Right lung (tissue), 5 donors: Measurements from ENCODE around the gene PAAF1. TPM values are rescaled to one million over a fixed set of nuclear protein-coding genes. Genes with fewer than 3 reads are reported as not detected.
"Not testable (repeated sequence)": the region's sequence is repeated elsewhere in the genome, so short reads cannot be mapped to it uniquely, and the experiment has no call there.

ENCODE experiments used
- DNase-seq, 2 donors: peaks; one replicate each; pipeline ENCODE4 v3.0.0-alpha.2; 2013
- polyA plus RNA-seq, 5 donors: library from polyadenylated mRNA; unstranded; fragments of 120-200 nt; gene quantifications; one replicate each; pipeline versions ENCODE4 v1.2.1 to v1.2.3, GENCODE V29; 2013; ENCODE audit warnings: inconsistent platforms in 1 of 5, low replicate concordance in 1 of 5; ENCODE audit not compliant: insufficient read length in 5 of 5, insufficient read depth in 1 of 5

The PAAF1 gene
- polyA plus RNA-seq, 5 donors = 32.5 to 43.0 (median 35.1) TPM

GRCh38 chr11:73875840-73876239 is 959 bp upstream of the PAAF1 start:
- DNase-seq = no peak

- no peak for DNase-seq
Observed at GRCh38 chr11:73878771-73879170, 2.0 kb downstream of the PAAF1 start.

DNA sequence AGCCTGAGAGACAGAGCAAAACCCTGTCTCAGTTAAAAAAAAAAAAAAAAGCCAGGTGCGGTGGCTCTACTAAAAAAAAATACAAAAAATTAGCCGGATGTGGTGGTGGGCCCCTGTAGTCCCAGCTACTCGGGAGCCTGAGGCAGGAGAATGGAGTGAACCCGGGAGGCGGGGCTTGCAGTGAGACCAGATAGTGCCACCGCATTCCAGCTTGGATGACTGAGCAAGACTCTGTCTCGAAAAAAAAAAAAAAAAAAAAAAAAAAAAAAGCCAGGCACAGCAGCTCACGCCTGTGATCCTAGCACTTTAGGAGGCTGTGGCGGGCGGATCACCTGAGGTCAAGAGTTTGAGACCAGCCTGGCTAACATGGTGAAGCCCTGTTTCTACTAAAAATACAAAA is 3.6 kb downstream of the PAAF1 start:
- not testable (repeated sequence) for DNase-seq

DNA sequence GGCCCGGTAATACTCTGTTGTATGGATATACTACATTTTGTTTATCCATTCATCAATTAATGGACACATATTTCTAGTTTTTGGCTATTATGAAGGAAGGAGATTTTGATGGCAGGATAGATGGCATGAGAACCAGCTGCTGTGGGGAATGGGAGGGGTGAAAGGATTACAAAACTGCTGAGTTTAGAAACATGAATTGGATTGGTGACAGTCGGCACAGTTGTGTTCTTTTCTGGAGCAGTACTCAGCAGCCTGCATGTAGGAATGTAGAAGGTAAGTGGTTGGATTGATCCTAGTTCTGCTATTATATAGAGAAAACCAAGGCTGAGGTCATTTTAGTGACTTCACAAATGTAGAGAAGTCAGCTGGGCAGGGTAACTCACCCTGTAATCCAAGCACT is 7.1 kb downstream of the PAAF1 start:
- DNase-seq = no peak

DNA sequence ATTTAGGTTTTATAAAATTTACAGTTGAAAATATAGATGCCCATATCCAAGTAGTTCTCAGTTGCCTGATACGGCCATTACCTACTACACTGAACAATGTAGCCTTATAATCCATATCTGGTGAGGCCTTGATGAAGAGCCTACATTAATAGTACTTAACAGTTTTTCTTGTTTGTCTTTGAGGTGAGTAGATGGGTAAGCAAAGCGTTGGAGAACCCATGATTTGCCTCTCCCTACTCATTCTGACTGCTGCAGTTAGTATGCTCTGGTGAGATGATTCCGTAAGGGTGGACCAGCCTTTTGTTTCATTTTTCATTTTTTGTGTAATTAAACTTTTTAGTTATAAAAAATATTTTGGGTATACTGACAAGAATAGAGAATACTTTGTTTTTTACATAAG is 11.4 kb downstream of the PAAF1 start:
- no peak for DNase-seq

DNA sequence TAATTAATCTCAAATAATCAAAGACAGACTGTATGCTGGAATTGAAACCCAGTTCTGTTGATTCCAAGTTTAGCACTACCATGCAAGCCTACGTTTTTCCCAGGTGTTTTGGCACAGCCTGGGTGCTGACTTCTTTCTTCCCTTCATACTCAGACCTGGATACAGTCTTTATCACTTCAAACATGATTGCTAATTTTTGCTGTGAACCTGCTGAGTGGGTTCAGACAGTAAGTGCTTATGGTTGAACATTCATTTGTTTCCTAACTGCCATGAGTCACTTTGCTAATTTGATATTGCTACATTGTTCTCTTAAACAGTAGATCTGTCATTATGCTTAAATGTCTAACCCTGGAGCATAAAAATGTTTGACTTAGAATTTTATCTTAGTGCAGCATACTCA is 12.2 kb downstream of the PAAF1 start:
- no peak for DNase-seq

DNA sequence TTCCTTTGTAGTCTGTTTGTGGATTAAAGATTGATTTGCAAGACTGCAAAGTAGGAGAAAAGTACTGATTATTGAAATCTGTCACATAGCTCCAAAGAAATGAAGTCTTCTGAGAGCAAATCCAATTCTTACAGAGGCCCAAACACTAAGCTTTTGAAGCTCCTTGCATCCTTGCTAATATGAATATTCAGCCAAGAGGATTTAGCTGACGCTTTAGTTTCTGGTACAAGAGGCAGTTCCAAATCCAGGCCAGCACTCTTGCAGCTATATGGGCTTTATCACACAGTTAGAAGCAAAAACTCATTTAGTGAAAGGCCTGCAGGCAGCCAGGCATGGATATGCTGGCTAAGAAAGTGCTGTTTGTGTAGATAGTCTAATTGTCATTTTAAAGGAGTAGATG is 12.7 kb downstream of the PAAF1 start:
- DNase-seq = no peak

DNA sequence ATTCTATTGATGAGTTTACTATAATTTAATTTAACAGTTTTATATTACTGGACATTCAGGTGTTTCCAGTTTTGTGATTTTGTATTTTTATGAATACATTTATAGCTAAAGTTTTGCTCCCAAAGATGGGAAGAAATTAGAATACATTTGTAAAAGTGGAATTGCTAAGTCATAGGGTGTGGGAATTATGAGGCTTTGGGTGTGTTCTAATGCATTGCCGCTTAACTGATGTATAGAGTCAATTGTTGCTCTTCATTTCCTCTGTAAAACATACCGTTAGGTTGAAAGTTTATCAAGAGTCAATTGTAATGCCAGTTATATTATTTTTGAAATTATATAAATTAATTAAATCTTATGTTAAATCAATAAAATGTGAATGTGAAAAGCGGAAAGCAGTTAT is 16.2 kb downstream of the PAAF1 start:
- DNase-seq = no peak

GRCh38 chr11:73894725-73895335 is 18.0 kb downstream of the PAAF1 start:
- no peak for DNase-seq

GRCh38 chr11:73902303-73902702 is 25.5 kb downstream of the PAAF1 start:
- no peak for DNase-seq

DNA sequence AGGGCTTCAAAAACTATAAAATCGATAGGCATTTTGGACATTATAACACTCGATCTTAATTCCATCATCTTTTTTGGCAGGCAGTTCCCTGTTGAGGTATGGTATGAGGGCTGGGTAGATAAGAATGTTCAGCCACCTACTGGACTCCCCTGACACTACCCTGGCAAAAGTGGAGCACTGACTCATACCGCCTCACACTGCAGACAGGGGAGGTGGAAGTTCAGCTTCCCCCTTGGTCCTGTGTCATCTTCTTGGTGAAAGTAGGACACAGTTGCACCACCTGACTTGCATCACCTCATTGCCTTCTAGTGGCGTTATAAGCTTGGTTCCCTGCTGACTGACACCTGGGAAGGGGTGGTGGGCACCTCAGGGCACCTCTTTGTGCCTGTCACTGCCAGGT is 30.4 kb downstream of the PAAF1 start:
- DNase-seq = no peak

- DNase-seq = no peak
Observed at GRCh38 chr11:73912026-73912425, 35.2 kb downstream of the PAAF1 start.

DNA sequence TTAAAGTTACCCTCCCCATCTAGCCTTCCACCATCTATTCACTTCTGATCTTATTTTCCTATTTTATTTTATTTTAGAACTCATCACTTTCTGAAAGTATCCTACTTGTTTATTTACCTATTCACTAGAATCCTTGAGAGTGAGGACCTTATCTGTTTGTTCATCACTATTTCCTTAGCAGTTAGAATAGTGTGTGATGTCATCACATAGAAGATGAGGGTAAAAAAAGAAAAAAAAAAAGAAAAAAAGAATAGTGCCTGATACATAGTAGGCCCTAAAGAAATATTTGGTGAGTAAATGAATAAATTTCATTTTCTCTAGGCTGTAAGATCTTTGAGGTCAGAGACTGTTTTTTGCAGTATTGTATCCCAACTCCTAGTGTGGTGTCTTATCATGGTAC is 36.7 kb downstream of the PAAF1 start:
- no peak for DNase-seq

GRCh38 chr11:73914284-73914683 is 37.5 kb downstream of the PAAF1 start:
- no peak for DNase-seq

DNA sequence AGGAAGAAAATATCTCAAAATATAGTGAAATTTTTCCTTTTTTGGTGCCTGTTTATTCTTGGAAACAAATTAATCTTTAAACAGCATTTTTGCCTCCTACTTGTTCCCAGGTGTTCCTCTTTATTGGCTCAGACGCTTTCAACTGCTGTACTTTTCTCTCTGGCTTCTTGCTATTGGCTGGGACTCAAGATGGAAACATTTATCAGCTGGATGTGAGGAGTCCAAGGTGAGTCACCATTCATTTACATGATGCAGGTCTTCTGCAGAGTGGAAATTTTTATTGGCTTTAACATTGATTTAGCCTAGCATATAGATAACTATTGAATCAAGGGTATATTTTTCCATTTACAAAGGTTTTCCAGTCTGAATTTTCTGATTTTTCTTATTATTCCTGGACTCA is 39.6 kb downstream of the PAAF1 start:
- DNase-seq = no peak

- no peak for DNase-seq
Observed at GRCh38 chr11:73921180-73921579, 44.4 kb downstream of the PAAF1 start.

DNA sequence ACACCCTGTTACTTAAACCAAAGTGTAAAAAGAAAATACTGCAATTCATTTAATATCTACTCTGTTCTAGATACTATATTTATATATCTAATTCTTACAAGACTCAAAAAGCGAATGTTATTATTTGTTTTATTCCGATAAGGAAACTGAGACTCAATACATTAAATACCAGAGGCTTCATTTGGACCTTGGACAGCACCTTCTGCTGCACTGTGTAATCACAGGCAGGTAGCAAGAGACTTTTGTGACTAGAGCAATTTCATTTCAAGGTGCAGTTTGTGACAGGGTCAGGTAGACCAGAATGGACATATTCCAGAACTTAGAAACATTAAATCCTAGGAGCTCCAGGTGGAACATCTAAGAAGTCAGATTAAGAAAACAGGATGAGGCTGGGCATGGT is 52.6 kb downstream of the PAAF1 start:
- no peak for DNase-seq

- no peak for DNase-seq
Observed at GRCh38 chr11:73931039-73931645, 54.3 kb downstream of the PAAF1 start.

- no peak for DNase-seq
Observed at GRCh38 chr11:73931951-73932350, 55.2 kb downstream of the PAAF1 start.

DNA sequence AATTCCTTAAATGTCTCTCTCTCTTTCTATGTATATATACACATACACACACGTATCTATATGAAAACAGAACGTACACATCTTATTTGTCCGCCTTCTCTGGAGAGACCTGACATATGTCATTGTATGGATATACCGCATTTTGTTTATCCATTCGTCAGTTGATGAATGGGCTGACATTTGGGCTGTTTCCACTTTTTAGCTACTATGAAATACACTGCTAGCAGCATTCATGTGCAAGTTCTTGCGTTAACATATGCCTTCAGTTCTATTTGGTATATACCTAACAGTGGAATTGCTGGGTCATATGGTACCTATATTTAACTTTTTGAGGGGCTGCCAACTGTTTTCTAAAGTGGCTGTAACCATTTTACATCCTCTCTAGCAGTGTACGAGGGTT is 56.0 kb downstream of the PAAF1 start:
- no peak for DNase-seq

DNA sequence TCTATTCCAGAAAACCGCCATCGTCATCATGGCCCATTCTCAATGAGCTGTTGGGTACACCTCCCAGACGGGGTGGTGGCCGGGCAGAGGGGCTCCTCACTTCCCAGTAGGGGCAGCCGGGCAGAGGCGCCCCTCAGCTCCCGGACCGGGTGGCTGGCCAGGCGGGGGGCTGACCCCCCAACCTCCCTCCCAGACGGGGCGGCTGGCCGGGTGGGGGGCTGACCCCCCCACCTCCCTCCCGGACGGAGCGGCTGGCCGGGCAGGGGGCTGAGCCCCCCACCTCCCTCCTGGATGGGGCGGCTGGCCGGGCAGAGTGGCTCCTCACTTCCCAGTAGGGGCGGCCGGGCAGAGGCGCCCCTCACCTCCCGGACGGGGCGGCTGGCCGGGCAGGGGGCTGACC is 59.2 kb downstream of the PAAF1 start:
- not testable (repeated sequence) for DNase-seq

DNA sequence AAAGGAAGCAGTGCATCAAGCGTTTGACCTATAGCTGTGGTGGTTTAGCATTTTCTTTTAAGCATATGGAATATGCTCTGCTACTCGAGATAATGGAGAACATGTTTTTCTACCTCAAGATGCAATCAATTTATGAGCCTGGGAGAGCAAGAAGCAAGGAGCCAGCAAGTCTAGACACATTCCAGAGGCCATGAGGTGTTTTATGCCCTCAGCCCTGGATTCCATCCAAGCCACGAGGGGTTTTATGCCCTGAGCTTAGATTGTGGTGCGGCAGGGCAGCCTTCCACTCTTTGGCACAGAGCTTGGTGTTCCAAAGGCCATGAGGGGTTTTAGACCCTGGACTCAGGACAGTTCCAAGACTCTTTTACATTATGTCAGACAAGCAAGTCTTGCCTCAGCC is 62.3 kb downstream of the PAAF1 start:
- no peak for DNase-seq

- no peak for DNase-seq
Observed at GRCh38 chr11:73940801-73941570, 64.2 kb downstream of the PAAF1 start.
